ENCODE results near the gene C3orf20. TPM values are rescaled to one million over a fixed set of nuclear protein-coding genes. Genes with fewer than 3 reads are reported as not detected.

The C3orf20 gene
- total and polyA plus RNA-seq, 2 of the 4 experiments (the other 2 are of a cell fraction): not detected

DNA sequence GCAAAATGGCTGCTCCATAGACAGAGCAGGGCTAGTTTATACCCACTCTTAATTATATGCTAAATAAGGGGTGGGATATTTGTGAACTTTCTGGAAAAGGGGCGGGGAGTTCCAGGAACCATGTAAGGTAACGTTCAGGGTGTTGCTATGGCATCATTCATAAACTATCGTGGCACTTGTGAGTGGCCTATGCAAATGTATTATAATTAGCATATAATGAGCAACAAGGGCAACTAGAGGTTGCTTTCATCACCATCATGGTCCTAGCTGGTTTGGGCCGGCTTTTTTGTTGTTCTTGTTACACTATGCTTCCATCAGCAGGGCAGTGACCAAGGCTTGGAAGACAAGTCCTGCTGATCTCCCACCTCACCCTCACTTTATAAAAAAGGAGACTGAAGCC, 100.6 kb downstream of the C3orf20 start:
- Histone ChIP-seq H3K4ac (ENCODE audit: low read depth, low read length) (no peak overlapping the region), H4K91ac (ENCODE audit: insufficient read depth, low read depth, low read length) (no peak overlapping the region), H3K4me2 (ENCODE audit: low read depth, low read length) (no peak overlapping the region), H2BK5ac (ENCODE audit: low read depth, low read length, poor library complexity, severe bottlenecking) (no peak overlapping the region), H3K56ac (ENCODE audit: extremely low read depth, insufficient read depth, low read length) (no peak overlapping the region), H4K5ac (ENCODE audit: low read depth, low read length) (no peak overlapping the region), H3K23ac (ENCODE audit: low read depth, low read length) (no peak overlapping the region), H3K27ac (ENCODE audit: insufficient read depth, low read length) (no peak overlapping the region), H3K36me3 (ENCODE audit: control insufficient read depth, insufficient read depth, low read length) (no peaks in the 10 kb centered on the region), H2BK120ac (ENCODE audit: low read depth, low read length) (no peak overlapping the region), H2AFZ (replicated peaks; ENCODE audit: low read length, poor library complexity) (no peak overlapping the region), H3K9ac (ENCODE audit: low read depth, low read length) (no peak overlapping the region), H3K14ac (replicated peaks; ENCODE audit: low read depth, low read length) (no peak overlapping the region), H3K9me1 (ENCODE audit: insufficient read depth, low read length) (no peaks in the 10 kb centered on the region), H2AK5ac (ENCODE audit: low read depth, low read length) (no peak overlapping the region), H3K18ac (ENCODE audit: low read depth, low read length) (no peak overlapping the region), H3K4me3 (ENCODE audit: insufficient read depth, low read depth, low read length) (no peak overlapping the region), H4K20me1 (ENCODE audit: insufficient read depth, low read length) (no peaks in the 10 kb centered on the region), H4K8ac (ENCODE audit: low read depth in 2 of 2, low read length in 2 of 2) (no peak overlapping the region), H3K27me3 (ENCODE audit: control insufficient read depth, insufficient read depth, low read length) (peaks cover 16% of the 10 kb centered on the region; the same call in 1 of the 2 replicates), H3K4me1 (ENCODE audit: control insufficient read depth, insufficient read depth, low read length) (no peaks in the 10 kb centered on the region), H2AK9ac (replicated peaks; ENCODE audit: low read depth, low read length, poor library complexity) (no peak overlapping the region), H3K79me1 (ENCODE audit: low read depth in 1 of 2, low read length in 2 of 2) (no peaks in the 10 kb centered on the region), H3K9me3 (ENCODE audit: control insufficient read depth, insufficient read depth, low read length) (no peaks in the 10 kb centered on the region), H2BK20ac (ENCODE audit: low read depth, low read length) (no peak overlapping the region), H2BK15ac (ENCODE audit: low read depth, low read length) (no peak overlapping the region)
- in situ Hi-C loops (cut with MboI; ENCODE audit: low sequenced_read_pairs) (no loop called here), intact Hi-C loops (cut with micrococcal nuclease) (no loop called here), dilution Hi-C loops (cut with HindIII; ENCODE audit: low sequenced_read_pairs, unreplicated experiment) (no loop called here)
- POLR2A ChIA-PET (ENCODE audit: unreplicated experiment): no interaction called here
- ATAC-seq (ENCODE audit: low read depth) (no peak), DNase-seq (no peak)
- CTCF ChIA-PET: no interaction called here
- TF ChIP-seq MXI1 (IDR thresholded peaks at IDR 0.05; ENCODE audit: borderline replicate concordance, low read depth, low read length) (no peak), MAFK (IDR thresholded peaks at IDR 0.05; ENCODE audit: low read depth, low read length) (no peak), RFX5 (IDR thresholded peaks at IDR 0.05; ENCODE audit: low read depth, low read length) (no peak), CHD1 (IDR thresholded peaks at IDR 0.05; ENCODE audit: low read depth, low read length) (no peak), RCOR1 (IDR thresholded peaks at IDR 0.05; ENCODE audit: insufficient replicate concordance, low read length) (no peak), POLR2A (IDR thresholded peaks at IDR 0.05; ENCODE audit: low read depth, low read length) (no peak), BHLHE40 (IDR thresholded peaks at IDR 0.05; ENCODE audit: low read depth, low read length) (no peak), FOS (IDR thresholded peaks at IDR 0.05; ENCODE audit: low read depth, low read length) (no peak), SMC3 (IDR thresholded peaks at IDR 0.05; ENCODE audit: low read depth, low read length) (no peak), MAZ (IDR thresholded peaks at IDR 0.05; ENCODE audit: borderline replicate concordance, low read depth, low read length) (no peak), RAD21 (IDR thresholded peaks at IDR 0.05; ENCODE audit: low read length) (no peak), NFE2L2 (IDR thresholded peaks at IDR 0.05; ENCODE audit: low read depth, low read length) (no peak), CEBPB (IDR thresholded peaks at IDR 0.05; ENCODE audit: low read depth, low read length) (no peak)
- TF ChIP-seq, protein P1, sequence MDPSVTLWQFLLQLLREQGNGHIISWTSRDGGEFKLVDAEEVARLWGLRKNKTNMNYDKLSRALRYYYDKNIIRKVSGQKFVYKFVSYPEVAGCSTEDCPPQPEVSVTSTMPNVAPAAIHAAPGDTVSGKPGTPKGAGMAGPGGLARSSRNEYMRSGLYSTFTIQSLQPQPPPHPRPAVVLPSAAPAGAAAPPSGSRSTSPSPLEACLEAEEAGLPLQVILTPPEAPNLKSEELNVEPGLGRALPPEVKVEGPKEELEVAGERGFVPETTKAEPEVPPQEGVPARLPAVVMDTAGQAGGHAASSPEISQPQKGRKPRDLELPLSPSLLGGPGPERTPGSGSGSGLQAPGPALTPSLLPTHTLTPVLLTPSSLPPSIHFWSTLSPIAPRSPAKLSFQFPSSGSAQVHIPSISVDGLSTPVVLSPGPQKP (IDR thresholded peaks at IDR 0.05; ENCODE audit: borderline replicate concordance, low read depth, low read length): no peak
- TF ChIP-seq, protein P2, sequence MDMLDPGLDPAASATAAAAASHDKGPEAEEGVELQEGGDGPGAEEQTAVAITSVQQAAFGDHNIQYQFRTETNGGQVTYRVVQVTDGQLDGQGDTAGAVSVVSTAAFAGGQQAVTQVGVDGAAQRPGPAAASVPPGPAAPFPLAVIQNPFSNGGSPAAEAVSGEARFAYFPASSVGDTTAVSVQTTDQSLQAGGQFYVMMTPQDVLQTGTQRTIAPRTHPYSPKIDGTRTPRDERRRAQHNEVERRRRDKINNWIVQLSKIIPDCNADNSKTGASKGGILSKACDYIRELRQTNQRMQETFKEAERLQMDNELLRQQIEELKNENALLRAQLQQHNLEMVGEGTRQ (IDR thresholded peaks at IDR 0.05; ENCODE audit: low read depth, low read length): no peak
- TF ChIP-seq, protein P3, sequence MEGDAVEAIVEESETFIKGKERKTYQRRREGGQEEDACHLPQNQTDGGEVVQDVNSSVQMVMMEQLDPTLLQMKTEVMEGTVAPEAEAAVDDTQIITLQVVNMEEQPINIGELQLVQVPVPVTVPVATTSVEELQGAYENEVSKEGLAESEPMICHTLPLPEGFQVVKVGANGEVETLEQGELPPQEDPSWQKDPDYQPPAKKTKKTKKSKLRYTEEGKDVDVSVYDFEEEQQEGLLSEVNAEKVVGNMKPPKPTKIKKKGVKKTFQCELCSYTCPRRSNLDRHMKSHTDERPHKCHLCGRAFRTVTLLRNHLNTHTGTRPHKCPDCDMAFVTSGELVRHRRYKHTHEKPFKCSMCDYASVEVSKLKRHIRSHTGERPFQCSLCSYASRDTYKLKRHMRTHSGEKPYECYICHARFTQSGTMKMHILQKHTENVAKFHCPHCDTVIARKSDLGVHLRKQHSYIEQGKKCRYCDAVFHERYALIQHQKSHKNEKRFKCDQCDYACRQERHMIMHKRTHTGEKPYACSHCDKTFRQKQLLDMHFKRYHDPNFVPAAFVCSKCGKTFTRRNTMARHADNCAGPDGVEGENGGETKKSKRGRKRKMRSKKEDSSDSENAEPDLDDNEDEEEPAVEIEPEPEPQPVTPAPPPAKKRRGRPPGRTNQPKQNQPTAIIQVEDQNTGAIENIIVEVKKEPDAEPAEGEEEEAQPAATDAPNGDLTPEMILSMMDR (conservative IDR thresholded peaks at IDR 0.05; ENCODE audit: low read depth, low read length): no peak
- no CpG with 5 or more reads among the region's 4 CpGs for WGBS, 2 experiments (ENCODE audit: extremely low coverage in 2 of 2, insufficient read length in 1 of 2)
- no TSS peak for BruUV-seq (replicated peaks)
